Keratinocyte (primary cell): ENCODE data around the gene LDAF1. TPM values are rescaled to one million over a fixed set of nuclear protein-coding genes. Genes with fewer than 3 reads are reported as not detected.

Experiments used
- DNase-seq: peaks from one replicate; pipeline ENCODE4 v3.0.0-alpha.2; 2011; ENCODE audit warnings: low read depth, missing footprints, low spot score
- FAIRE-seq: peaks from 2 replicates; lab custom pipeline; 2011; peaks lifted over from hg19 to GRCh38; lab: Jason Lieb, UNC
- H2AFZ ChIP-seq: 2 replicates; pipeline ENCODE4 v1.6.0; 2012; ENCODE audit warnings: low read length, control low read depth, inconsistent platforms; ENCODE audit not compliant: control insufficient read depth
- H3K27ac ChIP-seq: 2 replicates; pipeline ENCODE4 v1.5.1; 2011; ENCODE audit warnings: low read length; ENCODE audit not compliant: control insufficient read depth, insufficient read depth
- H3K27me3 ChIP-seq: 3 replicates; pipeline ENCODE4 v1.6.0; 2011; ENCODE audit warnings: low read length; ENCODE audit not compliant: control insufficient read depth, insufficient read depth; ENCODE audit errors: extremely low read depth
- H3K36me3 ChIP-seq, 2 experiments: 2 replicates in 1 of 2; 3 replicates in 1 of 2; pipeline ENCODE4 v1.5.1; 2011; ENCODE audit warnings: low read length in 2 of 2, mild to moderate bottlenecking in 1 of 2; ENCODE audit not compliant: control insufficient read depth in 2 of 2, insufficient read depth in 2 of 2; ENCODE audit errors: extremely low read depth in 1 of 2
- H3K4me1 ChIP-seq: 3 replicates; pipeline ENCODE4 v1.5.1; 2011; ENCODE audit warnings: low read length; ENCODE audit not compliant: control insufficient read depth, insufficient read depth; ENCODE audit errors: extremely low read depth
- H3K4me2 ChIP-seq: 3 replicates; pipeline ENCODE4 v1.6.0; 2011; ENCODE audit warnings: low read depth, low read length; ENCODE audit not compliant: control insufficient read depth, insufficient read depth; ENCODE audit errors: extremely low read depth
- H3K4me3 ChIP-seq, 3 experiments: fragments of 200-600 bp in 1 of 3; sonication (generic) in 1 of 3; 2 replicates in 2 of 3; 3 replicates in 1 of 3; pipeline ENCODE4 v1.5.1; 2011 to 2016; ENCODE audit warnings: low read length in 3 of 3, mild to moderate bottlenecking in 3 of 3, control low read depth in 2 of 3, inconsistent platforms in 1 of 3, low read depth in 1 of 3, mixed read lengths in 1 of 3, mixed run types in 1 of 3, moderate library complexity in 1 of 3; ENCODE audit not compliant: control insufficient read depth in 2 of 3, insufficient read depth in 2 of 3; ENCODE audit errors: extremely low read depth in 1 of 3
- H3K79me2 ChIP-seq: 2 replicates; pipeline ENCODE4 v1.6.0; 2012; ENCODE audit warnings: low read length; ENCODE audit not compliant: control insufficient read depth, insufficient read depth
- H3K9ac ChIP-seq: 3 replicates; pipeline ENCODE4 v1.6.0; 2011; ENCODE audit warnings: low read length; ENCODE audit not compliant: control insufficient read depth, insufficient read depth; ENCODE audit errors: extremely low read depth
- H3K9me1 ChIP-seq: 3 replicates; pipeline ENCODE4 v1.6.0; 2011; ENCODE audit warnings: low read length; ENCODE audit not compliant: control insufficient read depth, insufficient read depth; ENCODE audit errors: extremely low read depth
- H3K9me3 ChIP-seq: 2 replicates; pipeline ENCODE4 v1.5.1; 2012; ENCODE audit warnings: low read depth, low read length; ENCODE audit not compliant: control insufficient read depth
- H4K20me1 ChIP-seq: 3 replicates; pipeline ENCODE4 v1.6.0; 2011; ENCODE audit warnings: low read length; ENCODE audit not compliant: control insufficient read depth, insufficient read depth; ENCODE audit errors: extremely low read depth
- CTCF ChIP-seq, 3 experiments: IDR thresholded peaks in 1 of 3; conservative IDR thresholded peaks in 1 of 3; optimal IDR thresholded peaks in 1 of 3; 2 replicates in 2 of 3; 3 replicates in 1 of 3; pipeline versions ENCODE3 to v1.5.1; 2011; ENCODE audit warnings: low read length in 3 of 3, mild to moderate bottlenecking in 3 of 3, moderate library complexity in 2 of 3, control low read depth in 1 of 3, inconsistent platforms in 1 of 3; ENCODE audit not compliant: insufficient read depth in 2 of 3; ENCODE audit errors: extremely low read depth in 1 of 3
- EZH2 ChIP-seq: IDR thresholded peaks from one replicate; pipeline ENCODE4 v1.6.1; 2012; ENCODE audit warnings: inconsistent platforms, mild to moderate bottlenecking, low read length, moderate library complexity
- dilution Hi-C: fragments of 300-500 bp; cut with MboI; formaldehyde crosslinking; loops from one replicate; pipeline ENCODE4 v1.7.0; 2020; ENCODE audit warnings: low sequenced_read_pairs; ENCODE audit not compliant: extremely low pct_ligation_motif_present
- polyA plus RNA-seq, 5 experiments: library from polyadenylated mRNA; depleted of rRNA in 3 of 5; stranded (reverse) in 3 of 5; stranded (forward) in 1 of 5; unstranded in 1 of 5; fragments of >200 nt; gene quantifications; 1 replicate in 1 of 5; 2 replicates in 3 of 5; 3 replicates in 1 of 5; pipeline versions ENCODE4 v1.2.1 to v1.2.3, GENCODE V29; 2011 to 2012; ENCODE audit warnings: missing spikeins in 2 of 5, low read depth in 1 of 5, low replicate concordance in 1 of 5

The LDAF1 gene
- polyA plus RNA-seq, 1 donor (not counting 4 experiments of a cell fraction or from before 2014, with no cell fraction given), result 45.4 TPM

DNA sequence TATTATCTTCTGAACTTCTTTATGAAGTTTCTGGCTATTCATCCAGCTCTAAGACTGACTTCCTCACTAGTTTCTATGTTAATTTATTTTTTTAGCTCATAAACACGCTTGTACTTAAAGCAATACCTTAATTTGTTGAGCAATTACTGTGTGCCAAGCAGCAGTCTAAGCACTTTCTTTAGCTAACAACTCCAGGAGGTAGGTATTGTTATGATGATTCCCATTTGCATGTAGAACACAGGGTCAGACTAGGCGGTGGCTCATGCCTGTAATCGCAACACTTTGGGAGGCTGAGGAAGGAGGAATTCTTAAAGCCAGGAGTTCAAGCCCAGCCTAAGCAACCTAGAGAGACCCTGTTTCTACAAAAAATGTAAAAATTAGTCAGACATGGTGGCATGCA is 27.7 kb upstream of the LDAF1 start:
- H3K4me3 ChIP-seq, result no peak overlapping the region
- no peaks in the 10 kb centered on the region for H3K4me1 ChIP-seq
- dilution Hi-C loops, result no loop called here
- no peak overlapping the region for H3K4me2 ChIP-seq
- H2AFZ ChIP-seq, result no peak overlapping the region
- no peaks in the 10 kb centered on the region for H3K27me3 ChIP-seq
- H3K79me2 ChIP-seq, result no peaks in the 10 kb centered on the region
- no peak overlapping the region for H3K27ac ChIP-seq
- H3K9me3 ChIP-seq, result no peaks in the 10 kb centered on the region
- DNase-seq (no peak), FAIRE-seq (no peak)
- H3K9me1 ChIP-seq, result no peaks in the 10 kb centered on the region
- no peaks in the 10 kb centered on the region for H4K20me1 ChIP-seq
- no peak overlapping the region for H3K9ac ChIP-seq
- H3K36me3 ChIP-seq, result no peaks in the 10 kb centered on the region
- TF ChIP-seq EZH2, result no peak
- no peak for TF ChIP-seq CTCF (optimal IDR thresholded peaks at IDR 0.05 in 1 of 3, IDR thresholded peaks at IDR 0.05 in 1 of 3, conservative IDR thresholded peaks at IDR 0.05 in 1 of 3; ENCODE audit: extremely low read depth in 1 of 3, insufficient read depth in 2 of 3, low read length in 3 of 3)

DNA sequence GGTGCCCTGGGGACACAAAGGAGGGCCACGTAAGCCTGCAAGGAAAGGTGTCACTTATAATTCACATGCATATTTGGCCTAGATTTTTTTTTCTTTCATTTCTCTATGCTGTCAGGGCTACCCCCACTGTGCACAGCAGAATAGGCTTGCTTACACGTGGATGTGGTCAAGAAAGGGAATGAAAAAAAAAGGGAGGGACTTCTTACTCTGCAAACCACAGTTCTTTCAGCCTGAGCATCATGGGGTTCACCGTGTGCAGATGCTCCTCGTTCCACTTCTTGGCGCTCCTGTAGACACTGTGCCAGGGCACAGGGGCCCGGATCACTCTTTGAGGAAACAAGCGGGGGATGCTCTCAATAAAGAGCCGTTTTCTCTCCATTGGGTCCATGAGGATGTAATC is 24.4 kb upstream of the LDAF1 start:
- Histone ChIP-seq H3K9me3 (no peaks in the 10 kb centered on the region), H4K20me1 (no peaks in the 10 kb centered on the region), H3K4me3 (no peak overlapping the region), H3K79me2 (no peaks in the 10 kb centered on the region), H3K9ac (no peak overlapping the region), H3K9me1 (no peaks in the 10 kb centered on the region), H3K4me2 (no peak overlapping the region), H3K27me3 (no peaks in the 10 kb centered on the region), H2AFZ (no peak overlapping the region), H3K4me1 (no peaks in the 10 kb centered on the region), H3K27ac (no peak overlapping the region), H3K36me3 (no peaks in the 10 kb centered on the region)
- dilution Hi-C loops, result no loop called here
- TF ChIP-seq EZH2, result no peak
- no peak for DNase-seq
- FAIRE-seq, result no peak

- H3K27ac ChIP-seq, result no peak overlapping the region
- dilution Hi-C loops, result no loop called here
- no peak for DNase-seq
- H3K9me3 ChIP-seq, result no peaks in the 10 kb centered on the region
- no peaks in the 10 kb centered on the region for H4K20me1 ChIP-seq
- no peak overlapping the region for H3K4me3 ChIP-seq
- H3K4me1 ChIP-seq, result peaks cover 8% of the 10 kb centered on the region
- no peak overlapping the region for H3K4me2 ChIP-seq
- H3K79me2 ChIP-seq, result no peaks in the 10 kb centered on the region
- no peaks in the 10 kb centered on the region for H3K27me3 ChIP-seq
- no peak overlapping the region for H3K9ac ChIP-seq
- TF ChIP-seq EZH2 (no peak), CTCF (optimal IDR thresholded peaks at IDR 0.05 in 1 of 3, IDR thresholded peaks at IDR 0.05 in 1 of 3, conservative IDR thresholded peaks at IDR 0.05 in 1 of 3; ENCODE audit: extremely low read depth in 1 of 3, insufficient read depth in 2 of 3, low read length in 3 of 3) (no peak)
- no peak for FAIRE-seq
- no peaks in the 10 kb centered on the region for H3K9me1 ChIP-seq
- H2AFZ ChIP-seq, result no peak overlapping the region
- H3K36me3 ChIP-seq, result no peaks in the 10 kb centered on the region
Measured at GRCh38 chr16:21145738-21146137, 12.7 kb upstream of the LDAF1 start.
